RWPE1 (cell line): ENCODE measurements around the gene BTBD19.

Experiments
- CTCF ChIA-PET: fragments of 350-600 bp; sonication (Branson Sonifier 250); formaldehyde crosslinking; extraction: SDS; loops from one replicate; lab custom pipeline; 2021; lab: Yijun Ruan, JAX
- POLR2A ChIA-PET: fragments of 400-600 bp; formaldehyde crosslinking; extraction: SDS; loops from one replicate; lab custom pipeline; 2020; ENCODE audit warnings: antibody characterized with exemption; ENCODE audit not compliant: low non-redundant PET; lab: Yijun Ruan, JAX
- DNase-seq: peaks from one replicate; pipeline ENCODE4 v3.0.0; 2012; ENCODE audit warnings: low spot score
- H3K27ac ChIP-seq: fragments of 450-650 bp; 2 replicates; pipeline ENCODE4 v1.5.1; 2017
- CTCF ChIP-seq: fragments of 450-650 bp; conservative IDR thresholded peaks from 2 replicates; pipeline ENCODE4 v1.5.1; 2017; ENCODE audit warnings: low read depth, mild to moderate bottlenecking

The BTBD19 gene

GRCh38 chr1:44776730-44777068 lies 31.6 kb upstream of the BTBD19 start:
- no peak for TF ChIP-seq CTCF
- ChIA-PET CTCF (interaction anchor here (0.7 kb wide), 1 partner anchor 37 kb away, joined by 4 read pairs; no protein-coding TSS in a partner anchor), POLR2A (no interaction called here)
- H3K27ac ChIP-seq = peak overlapping the region; percentile 89
- no peak for DNase-seq

GRCh38 chr1:44777547-44777946 lies 30.8 kb upstream of the BTBD19 start:
- H3K27ac ChIP-seq = peak overlapping the region; percentile 89
- no peak for TF ChIP-seq CTCF
- DNase-seq = no peak
- POLR2A ChIA-PET = no interaction called here
- CTCF ChIA-PET = interaction anchor here (0.6 kb wide), 1 partner anchor 214 kb away, joined by 5 read pairs; no protein-coding TSS in a partner anchor

- ChIA-PET CTCF (interaction anchor here (0.6 kb wide), 1 partner anchor 214 kb away, joined by 5 read pairs; no protein-coding TSS in a partner anchor), POLR2A (no interaction called here)
- no peak for TF ChIP-seq CTCF
- H3K27ac ChIP-seq = peak overlapping the region; percentile 89
- DNase-seq = no peak
These were observed 30.2 kb upstream of the BTBD19 start for GRCh38 chr1:44777969-44778635.

GRCh38 chr1:44778705-44779576 lies 29.4 kb upstream of the BTBD19 start:
- no peak for DNase-seq
- POLR2A ChIA-PET = no interaction called here
- CTCF ChIA-PET = no interaction called here
- no peak for TF ChIP-seq CTCF
- H3K27ac ChIP-seq = peak overlapping the region; percentile 89

GRCh38 chr1:44780583-44781121 lies 27.7 kb upstream of the BTBD19 start:
- TF ChIP-seq CTCF = no peak
- H3K27ac ChIP-seq = peak overlapping the region; percentile 59
- POLR2A ChIA-PET = interaction anchor here (0.6 kb wide), 1 partner anchor 720 kb away, joined by 10 read pairs; no protein-coding TSS in a partner anchor
- CTCF ChIA-PET = interaction anchor here (1.2 kb wide), 1 partner anchor 28 kb away, joined by 4 read pairs; the partner anchor contains the start of gene BTBD19
- DNase-seq = no peak

GRCh38 chr1:44783697-44784093 lies 24.6 kb upstream of the BTBD19 start:
- no peak for TF ChIP-seq CTCF
- DNase-seq = no peak
- ChIA-PET CTCF (interaction anchor here (0.8 kb wide), 1 partner anchor 9 kb away, joined by 3 read pairs; no protein-coding TSS in a partner anchor), POLR2A (no interaction called here)
- H3K27ac ChIP-seq = peak overlapping the region; percentile 19; the same call in 1 of the 2 replicates
